Endothelial cell of umbilical vein (primary cell): ENCODE results near the gene SMC3.

Source experiments
- CTCF ChIP-seq, 2 donors: IDR thresholded peaks; 1 replicate in 1 of 2; 2 replicates in 1 of 2; pipeline ENCODE4 v1.5.1; 2011; ENCODE audit warnings: low read length in 2 of 2, mild to moderate bottlenecking in 2 of 2, moderate library complexity in 2 of 2, control low read depth in 1 of 2, inconsistent platforms in 1 of 2, low read depth in 1 of 2; ENCODE audit not compliant: insufficient read depth in 1 of 2; ENCODE audit errors: extremely low read depth in 1 of 2
- JUN ChIP-seq: IDR thresholded peaks from 2 replicates; pipeline ENCODE4 v1.6.1; 2011; ENCODE audit warnings: borderline replicate concordance, low read depth; ENCODE audit not compliant: insufficient read length, insufficient read depth
- MAX ChIP-seq: IDR thresholded peaks from 2 replicates; pipeline ENCODE4 v1.6.1; 2011; ENCODE audit not compliant: insufficient read depth, insufficient read length
- POLR2A ChIP-seq: IDR thresholded peaks from 2 replicates; pipeline ENCODE4 v1.6.1; 2012; ENCODE audit warnings: low read depth, mild to moderate bottlenecking, control low read depth, low read length
- POLR2AphosphoS5 ChIP-seq: IDR thresholded peaks from 2 replicates; pipeline ENCODE4 v1.6.1; 2012; ENCODE audit warnings: low read depth, mild to moderate bottlenecking, control low read depth, low read length, moderate library complexity; ENCODE audit not compliant: insufficient read depth

DNA sequence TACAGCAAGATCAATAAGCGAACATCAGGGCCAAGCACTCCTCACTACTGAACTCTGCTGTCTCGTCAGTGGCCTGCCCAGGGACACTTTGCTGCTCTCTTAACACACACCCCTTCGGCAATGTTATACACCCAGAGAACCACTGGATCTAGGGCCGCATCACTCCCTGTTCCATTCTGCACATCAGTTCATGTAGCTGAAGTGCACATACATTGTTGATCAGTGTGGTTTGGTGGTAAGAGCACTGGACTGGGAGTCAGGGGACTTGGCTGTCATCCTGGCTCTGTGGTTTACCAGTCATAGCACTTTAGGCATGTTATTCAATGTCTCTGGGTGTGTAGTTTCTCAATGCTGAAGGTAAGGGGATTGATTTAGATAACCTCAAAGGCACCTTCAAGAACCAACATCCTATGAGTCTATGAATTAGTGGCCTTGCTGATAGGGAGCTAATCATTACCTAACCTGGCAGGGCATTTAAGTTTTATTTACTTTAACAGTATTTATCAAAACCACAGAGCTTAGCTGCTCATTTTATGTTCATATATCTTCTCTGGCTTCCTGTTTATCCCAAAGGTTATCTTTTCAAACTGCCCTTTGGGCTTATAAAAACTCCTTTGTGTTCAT, 45.0 kb upstream of the SMC3 start:
- TF ChIP-seq CTCF (IDR thresholded peaks at IDR 0.05; ENCODE audit: extremely low read depth in 1 of 2, insufficient read depth in 1 of 2, low read depth in 1 of 2, low read length in 2 of 2), result no peak
- no peak for TF ChIP-seq POLR2A
- TF ChIP-seq MAX, result no peak
- TF ChIP-seq JUN, result no peak
- TF ChIP-seq POLR2AphosphoS5, result no peak
